Measurements from ENCODE around the gene CHST8.

CHST8 gene

GRCh38 chr19:33673258-33673875 is 51.6 kb downstream of the CHST8 start:
- TF ChIP-seq, protein P1, sequence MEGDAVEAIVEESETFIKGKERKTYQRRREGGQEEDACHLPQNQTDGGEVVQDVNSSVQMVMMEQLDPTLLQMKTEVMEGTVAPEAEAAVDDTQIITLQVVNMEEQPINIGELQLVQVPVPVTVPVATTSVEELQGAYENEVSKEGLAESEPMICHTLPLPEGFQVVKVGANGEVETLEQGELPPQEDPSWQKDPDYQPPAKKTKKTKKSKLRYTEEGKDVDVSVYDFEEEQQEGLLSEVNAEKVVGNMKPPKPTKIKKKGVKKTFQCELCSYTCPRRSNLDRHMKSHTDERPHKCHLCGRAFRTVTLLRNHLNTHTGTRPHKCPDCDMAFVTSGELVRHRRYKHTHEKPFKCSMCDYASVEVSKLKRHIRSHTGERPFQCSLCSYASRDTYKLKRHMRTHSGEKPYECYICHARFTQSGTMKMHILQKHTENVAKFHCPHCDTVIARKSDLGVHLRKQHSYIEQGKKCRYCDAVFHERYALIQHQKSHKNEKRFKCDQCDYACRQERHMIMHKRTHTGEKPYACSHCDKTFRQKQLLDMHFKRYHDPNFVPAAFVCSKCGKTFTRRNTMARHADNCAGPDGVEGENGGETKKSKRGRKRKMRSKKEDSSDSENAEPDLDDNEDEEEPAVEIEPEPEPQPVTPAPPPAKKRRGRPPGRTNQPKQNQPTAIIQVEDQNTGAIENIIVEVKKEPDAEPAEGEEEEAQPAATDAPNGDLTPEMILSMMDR (IDR thresholded peaks at IDR 0.05; ENCODE audit: low read depth, low read length, missing control alignments), result no peak
- DNase-seq (ENCODE audit: low read depth), result no peak
- no peak overlapping the region for H3K4me3 ChIP-seq (ENCODE audit: low read depth, low read length)

GRCh38 chr19:33673996-33674625 is 52.4 kb downstream of the CHST8 start:
- no peak for DNase-seq (ENCODE audit: low read depth)
- TF ChIP-seq, protein P1 (IDR thresholded peaks at IDR 0.05; ENCODE audit: low read depth, low read length, missing control alignments), result no peak
- H3K4me3 ChIP-seq (ENCODE audit: low read depth, low read length), result no peak overlapping the region

- TF ChIP-seq, protein P1 (IDR thresholded peaks at IDR 0.05; ENCODE audit: low read depth, low read length, missing control alignments), result no peak
- DNase-seq (ENCODE audit: low read depth), result no peak
- H3K4me3 ChIP-seq (ENCODE audit: low read depth, low read length), result no peak overlapping the region
These were observed 53.0 kb downstream of the CHST8 start for GRCh38 chr19:33674626-33675367.

DNA sequence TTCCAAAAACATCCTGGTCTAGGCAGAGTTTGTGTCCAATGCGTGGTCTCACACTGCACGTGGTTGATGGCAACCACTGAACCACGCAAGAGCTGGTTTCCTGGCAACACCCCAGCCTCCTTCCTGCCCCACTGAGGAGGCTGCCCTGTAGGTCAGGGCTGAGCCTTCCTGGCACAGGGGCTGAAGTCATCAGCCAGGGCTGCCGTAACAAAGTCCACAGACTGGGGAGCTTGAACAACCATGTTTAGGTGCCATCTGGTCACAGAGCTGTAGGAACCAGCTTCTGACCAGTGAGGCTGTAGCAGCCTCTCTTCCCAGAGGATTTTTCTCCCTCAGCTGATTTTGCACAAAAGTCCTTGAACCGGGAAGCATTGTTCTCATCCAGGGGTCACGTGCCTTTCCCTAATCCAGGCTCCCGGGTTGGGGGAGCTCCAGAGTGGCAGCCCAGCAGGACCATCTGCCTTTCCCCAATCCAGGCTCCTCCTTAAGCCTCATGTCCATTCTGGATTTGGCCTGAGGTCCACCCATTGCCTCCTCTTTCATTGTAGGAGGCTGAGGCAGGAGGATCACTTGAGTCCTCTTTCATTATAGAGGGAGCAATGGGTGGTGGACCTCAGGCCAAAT is 53.9 kb downstream of the CHST8 start:
- H3K4me3 ChIP-seq (ENCODE audit: low read depth, low read length), result no peak overlapping the region
- TF ChIP-seq, protein P1 (IDR thresholded peaks at IDR 0.05; ENCODE audit: low read depth, low read length, missing control alignments), result no peak
- no peak for DNase-seq (ENCODE audit: low read depth)

- no peak overlapping the region for H3K4me3 ChIP-seq (ENCODE audit: low read depth, low read length)
- no peak for DNase-seq (ENCODE audit: low read depth)
- TF ChIP-seq, protein P1 (IDR thresholded peaks at IDR 0.05; ENCODE audit: low read depth, low read length, missing control alignments), result no peak
These were observed 55.4 kb downstream of the CHST8 start for GRCh38 chr19:33676999-33677665.

GRCh38 chr19:33677745-33678426 is 56.1 kb downstream of the CHST8 start:
- H3K4me3 ChIP-seq (ENCODE audit: low read depth, low read length), result no peak overlapping the region
- TF ChIP-seq, protein P1 (IDR thresholded peaks at IDR 0.05; ENCODE audit: low read depth, low read length, missing control alignments), result no peak
- DNase-seq (ENCODE audit: low read depth), result no peak
